Inflammatory macrophage (primary cell): ENCODE data around the gene TAS1R3.
"Not testable (repeated sequence)": the region's sequence is repeated elsewhere in the genome, so short reads cannot be mapped to it uniquely, and the experiment has no call there.

Experiments
- DNase-seq, 2 donors: peaks; one replicate each; pipeline ENCODE4 v3.0.0-alpha.2; 2020 to 2022

TAS1R3 gene

DNA sequence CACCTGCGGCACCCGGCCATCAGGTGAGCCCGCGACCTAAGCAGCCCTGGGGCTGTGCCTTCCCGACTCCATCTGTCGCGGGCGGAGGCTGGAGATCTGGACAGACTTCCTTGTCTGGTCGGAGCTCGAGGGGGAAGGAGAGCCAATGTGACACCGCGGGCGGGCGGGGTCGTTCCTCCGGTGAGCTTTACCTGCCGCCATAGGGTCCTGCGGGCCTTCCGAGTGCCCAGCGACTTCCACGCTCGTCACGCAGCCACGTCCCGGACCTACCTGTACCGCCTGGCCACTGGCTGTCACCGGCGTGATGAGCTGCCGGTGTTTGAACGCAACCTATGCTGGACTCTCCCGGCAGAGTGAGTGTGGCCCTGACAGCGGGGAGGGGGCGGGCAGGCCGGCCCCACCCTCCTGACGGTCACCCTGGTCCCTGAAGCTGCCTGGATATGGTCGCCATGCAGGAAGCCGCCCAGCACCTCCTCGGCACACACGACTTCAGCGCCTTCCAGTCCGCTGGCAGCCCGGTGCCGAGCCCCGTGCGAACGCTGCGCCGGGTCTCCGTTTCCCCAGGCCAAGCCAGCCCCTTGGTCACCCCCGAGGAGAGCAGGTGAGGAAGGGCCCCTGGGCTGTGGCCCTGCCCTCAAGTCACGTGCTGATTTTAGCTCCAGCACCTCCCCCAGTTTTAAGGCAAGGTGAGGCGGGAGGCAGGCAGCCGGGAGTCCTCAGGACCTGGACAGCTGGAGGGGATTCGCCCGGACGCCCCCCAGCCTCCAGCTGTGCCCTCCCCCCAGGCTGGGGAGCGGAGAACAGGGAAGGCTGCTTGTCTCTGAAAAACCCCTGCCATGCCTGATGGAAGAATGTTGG is 21.6 kb upstream of the TAS1R3 start:
- peak in 1 of 2 donors; percentile 19 for DNase-seq

- DNase-seq = no peak
These were observed 21.0 kb upstream of the TAS1R3 start for GRCh38 chr1:1310109-1310385.

GRCh38 chr1:1310476-1311053 is 20.5 kb upstream of the TAS1R3 start:
- DNase-seq = no peak

DNA sequence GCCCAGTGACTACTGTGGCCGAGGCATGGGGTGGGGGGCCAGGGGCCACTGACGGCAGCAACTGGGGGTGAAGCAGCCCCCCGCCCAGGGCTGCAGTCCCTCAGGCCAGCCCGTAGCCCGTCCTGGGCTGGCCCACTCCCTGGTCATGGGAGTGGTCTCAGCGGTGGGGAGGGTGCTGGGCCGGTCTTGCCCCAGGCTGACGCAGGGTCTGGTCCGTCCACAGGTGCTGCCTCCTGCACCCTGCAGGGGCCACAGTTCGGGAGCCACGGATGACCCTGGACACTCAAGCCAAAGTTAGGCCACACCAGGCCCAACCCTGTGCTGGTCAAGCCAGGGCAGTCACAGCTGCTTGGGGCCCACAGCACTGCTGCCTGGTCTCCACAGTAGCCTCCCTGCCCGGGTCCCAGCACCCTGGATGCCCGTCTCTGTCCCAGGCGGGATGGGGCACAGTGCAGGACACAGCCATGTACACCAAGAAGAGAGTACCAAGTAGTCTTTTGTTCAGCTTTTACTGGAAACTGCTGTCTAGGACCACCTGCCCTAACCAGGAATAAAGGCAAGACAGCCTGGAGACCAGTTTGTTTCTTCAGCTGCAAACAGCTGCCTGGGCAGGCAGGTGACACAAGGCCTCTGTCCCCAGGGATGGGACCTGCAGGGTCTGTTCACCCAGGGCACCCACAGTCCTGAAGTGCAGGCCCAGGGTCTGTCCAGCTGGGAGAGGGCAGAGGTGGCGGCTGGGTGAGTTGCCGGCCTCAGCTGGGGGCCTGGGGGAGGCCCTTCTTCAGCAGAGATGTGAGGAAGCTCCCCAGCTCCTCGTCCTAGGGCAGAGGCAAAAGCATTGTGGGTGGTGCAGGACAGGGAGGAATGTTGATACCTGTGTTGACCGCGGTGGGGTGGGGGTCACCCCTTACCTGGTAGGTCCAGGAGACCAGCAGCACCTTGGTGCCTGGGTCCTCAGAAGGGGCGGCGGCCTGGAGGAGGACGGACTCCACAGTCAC is 19.7 kb upstream of the TAS1R3 start:
- no peak for DNase-seq

- no peak for DNase-seq
These were observed 18.4 kb upstream of the TAS1R3 start for GRCh38 chr1:1312450-1313314.

DNA sequence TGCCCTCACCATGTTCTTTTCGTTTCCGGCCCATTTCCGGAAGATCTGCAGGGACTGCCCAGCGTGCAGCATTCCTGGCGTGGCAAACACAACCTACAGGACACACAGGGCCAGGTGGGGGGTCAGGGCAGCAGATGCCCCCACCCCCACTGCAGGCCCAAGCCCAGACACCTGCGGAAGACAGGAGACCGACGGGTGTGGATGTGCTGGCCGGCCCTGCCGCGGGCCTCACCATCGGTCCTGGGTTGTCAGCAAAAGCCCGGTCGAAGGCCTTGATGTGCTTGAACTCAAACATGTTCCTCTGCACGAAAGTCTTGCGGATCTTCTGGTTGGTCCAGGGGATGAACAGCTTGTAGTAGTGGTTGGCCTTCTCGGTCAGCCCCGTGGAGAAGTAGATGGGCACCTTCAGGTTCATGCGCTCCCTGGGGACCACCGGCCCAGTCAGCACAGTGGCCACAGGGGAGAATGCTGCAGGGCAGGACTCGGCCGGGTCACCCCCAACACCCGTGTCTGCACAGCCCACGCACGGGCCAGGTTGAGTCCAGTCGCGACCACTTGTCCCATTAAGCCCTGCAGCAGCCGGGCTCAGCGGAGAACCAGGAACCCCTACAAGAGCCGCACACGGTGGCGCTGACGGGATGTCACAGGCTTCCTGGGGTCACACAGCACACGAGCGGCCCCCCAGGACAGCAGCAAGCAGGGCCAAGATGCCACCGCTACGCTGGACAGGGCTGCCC is 17.4 kb upstream of the TAS1R3 start:
- no peak for DNase-seq

DNA sequence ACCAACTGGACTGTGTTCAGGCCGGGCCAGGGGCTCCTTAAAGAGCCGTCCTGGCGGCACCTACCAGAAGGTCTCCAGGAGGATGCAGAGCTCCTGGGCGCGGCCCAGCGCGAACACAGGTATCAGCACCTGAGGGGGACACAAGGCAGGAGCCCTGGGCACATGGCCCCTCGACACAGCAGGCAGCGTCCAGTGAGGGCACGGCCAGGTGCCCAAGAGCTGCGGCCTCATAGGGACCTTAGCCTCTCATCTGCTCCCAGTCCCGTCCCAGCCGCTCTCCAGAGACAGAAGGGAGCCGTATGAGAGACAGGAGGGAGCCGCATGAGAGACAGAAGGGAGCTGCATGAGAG is 16.9 kb upstream of the TAS1R3 start:
- no peak for DNase-seq

DNA sequence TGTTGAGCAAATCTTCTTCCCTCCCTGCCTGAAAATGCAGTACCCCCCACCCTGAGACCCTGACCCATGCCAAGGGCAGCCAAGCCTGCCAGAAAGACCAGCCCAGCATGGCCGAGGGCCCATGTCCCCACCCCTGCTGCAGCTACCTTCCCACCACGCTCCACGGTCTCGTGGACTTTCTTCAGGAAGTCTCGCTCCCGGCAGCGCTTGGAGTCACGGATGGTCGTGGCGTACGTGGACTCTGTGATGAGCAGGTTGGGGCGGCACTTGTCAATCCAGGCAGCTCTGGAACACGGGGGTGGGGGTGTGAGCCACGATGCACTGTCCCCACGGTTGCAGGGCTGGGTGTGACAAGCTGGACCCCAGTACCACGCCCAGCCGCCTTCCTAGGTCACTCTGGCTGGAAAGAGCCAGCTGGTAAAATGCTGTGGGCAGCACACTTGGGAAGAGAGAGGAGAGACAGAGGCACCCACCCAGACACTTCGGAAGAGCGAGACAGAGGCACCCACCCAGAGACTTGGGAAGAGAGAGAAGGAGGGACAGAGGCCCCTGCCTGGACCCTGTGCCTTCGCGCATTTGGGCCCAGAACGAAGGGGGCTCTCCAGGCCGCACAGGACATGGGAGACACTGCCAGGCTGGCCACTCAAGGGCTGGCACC is 16.3 kb upstream of the TAS1R3 start:
- no peak for DNase-seq

DNA sequence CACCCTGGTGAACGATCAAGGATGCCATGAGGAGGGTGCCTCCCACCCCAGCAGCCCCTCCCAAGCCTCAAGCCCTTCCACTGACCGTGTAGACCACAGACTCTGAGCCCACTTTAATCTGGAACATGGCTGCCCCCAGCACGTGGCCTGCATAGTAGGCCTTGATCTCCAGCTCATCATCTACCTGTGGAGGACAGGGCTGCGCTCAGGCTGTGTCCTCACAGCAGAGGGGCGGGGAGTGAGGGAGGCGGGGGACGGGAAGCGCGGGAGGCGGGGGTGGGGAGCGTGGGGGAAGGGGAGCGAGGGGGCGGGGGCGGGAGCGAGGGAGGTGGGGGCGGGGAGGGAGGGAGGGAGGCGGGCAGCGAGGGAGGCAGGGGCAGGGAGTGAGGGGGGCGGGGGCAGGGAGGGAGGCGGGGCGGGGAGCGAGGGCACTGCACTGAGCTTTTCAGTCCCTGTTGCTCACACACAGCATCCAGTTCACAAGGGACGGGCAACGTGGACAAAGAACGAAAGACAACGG is 15.6 kb upstream of the TAS1R3 start:
- no peak for DNase-seq

DNA sequence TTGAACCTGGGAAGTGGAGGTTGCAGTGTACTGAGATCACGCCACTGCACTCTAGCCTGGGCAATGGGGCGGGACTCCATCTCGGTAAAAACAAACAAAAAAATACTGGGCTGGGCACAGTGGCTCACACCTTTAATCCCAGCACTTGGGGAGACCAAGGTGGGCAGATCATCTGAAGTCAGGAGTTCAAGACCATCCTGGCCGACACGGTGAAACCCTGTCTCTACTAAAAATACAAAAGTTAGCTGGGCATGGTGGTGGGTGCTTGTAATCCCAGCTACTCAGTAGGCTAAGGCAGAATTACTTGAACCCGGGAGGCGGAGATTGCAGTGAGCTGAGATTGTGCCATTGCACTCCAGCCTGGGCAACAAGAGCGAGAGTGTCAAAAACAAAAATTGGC is 14.9 kb upstream of the TAS1R3 start:
- not testable (repeated sequence) for DNase-seq

- no peak for DNase-seq
These were observed 13.7 kb upstream of the TAS1R3 start for GRCh38 chr1:1317420-1317819.

DNA sequence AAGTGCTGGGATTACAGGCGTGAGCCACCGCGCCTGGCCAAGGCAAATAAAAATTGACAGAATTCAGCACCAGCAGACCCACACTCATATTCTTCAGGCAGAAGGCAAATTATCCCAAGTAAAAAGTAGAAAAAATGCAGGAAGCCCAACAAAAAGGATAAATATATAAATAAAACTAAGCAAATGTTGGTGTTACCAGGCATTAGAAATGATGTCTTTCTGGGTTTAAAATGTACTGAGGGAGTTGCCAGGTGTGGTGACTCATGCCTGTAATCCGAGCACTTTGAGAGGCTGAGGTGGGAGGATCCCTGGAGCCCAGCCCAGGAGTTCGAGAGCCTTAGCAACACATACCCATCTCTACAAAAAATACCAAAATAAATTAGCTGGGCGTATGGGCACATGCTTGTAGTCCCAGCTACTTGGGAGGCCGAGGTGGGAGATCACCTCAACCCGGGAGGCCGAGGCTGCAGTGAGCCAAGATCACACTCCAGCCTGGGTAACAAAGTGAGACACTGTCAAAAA is 12.9 kb upstream of the TAS1R3 start:
- no peak for DNase-seq

DNA sequence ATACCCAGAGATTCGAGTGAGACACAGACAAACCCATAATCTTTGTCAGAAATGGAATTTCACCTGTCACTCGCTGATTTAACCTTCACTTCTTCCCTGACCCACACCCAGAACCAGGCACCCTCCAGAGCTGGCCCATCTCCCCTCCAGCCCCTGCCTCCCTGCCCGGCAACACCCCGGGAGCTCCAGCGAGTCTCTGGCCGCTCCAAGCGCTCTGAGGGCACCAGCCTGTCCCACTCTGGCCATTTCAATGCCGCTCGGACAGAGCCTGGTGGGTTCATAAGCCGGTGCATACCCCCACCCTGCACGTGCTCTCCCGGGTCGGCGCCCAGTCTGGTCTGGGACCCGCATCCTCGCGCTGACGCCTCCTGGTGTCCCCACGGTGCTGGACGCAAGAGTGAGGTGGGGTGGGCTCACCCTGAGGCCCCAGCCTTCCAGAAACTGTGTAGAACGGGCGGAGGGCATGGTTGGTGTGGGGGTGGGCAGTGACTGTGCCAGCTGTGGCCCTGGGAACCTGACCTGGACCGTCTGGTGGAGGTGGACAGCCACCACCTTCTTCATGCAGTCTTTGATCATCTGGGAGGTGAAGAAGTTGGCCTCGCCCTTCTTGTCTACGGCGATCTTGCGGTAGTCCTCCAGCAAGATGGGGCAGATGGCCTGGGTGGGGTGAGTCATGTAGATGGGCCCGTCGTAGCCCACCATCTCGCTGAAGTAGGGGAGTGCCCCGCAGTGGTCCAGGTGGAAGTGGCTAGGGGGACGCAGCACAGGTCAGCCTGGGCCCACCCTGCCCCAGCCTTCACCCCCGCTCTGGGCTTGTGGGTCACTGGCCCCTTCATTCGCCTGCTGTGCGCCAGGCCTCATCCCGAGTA is 12.1 kb upstream of the TAS1R3 start:
- no peak for DNase-seq

DNA sequence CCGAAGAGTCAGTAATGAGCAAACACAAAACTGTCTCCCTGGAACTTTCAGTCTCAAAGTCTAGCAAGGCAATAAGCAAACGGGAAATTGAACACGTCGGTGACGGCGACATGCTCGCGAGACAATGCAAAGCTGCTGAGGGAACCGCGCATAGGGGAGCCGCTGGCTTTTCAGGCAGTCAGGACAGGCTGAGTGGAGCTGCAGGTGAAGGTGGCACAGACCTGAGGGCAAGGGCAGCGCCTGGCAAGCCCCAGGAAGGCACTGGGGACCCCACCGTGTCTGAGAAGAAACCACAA is 11.5 kb upstream of the TAS1R3 start:
- no peak for DNase-seq

DNA sequence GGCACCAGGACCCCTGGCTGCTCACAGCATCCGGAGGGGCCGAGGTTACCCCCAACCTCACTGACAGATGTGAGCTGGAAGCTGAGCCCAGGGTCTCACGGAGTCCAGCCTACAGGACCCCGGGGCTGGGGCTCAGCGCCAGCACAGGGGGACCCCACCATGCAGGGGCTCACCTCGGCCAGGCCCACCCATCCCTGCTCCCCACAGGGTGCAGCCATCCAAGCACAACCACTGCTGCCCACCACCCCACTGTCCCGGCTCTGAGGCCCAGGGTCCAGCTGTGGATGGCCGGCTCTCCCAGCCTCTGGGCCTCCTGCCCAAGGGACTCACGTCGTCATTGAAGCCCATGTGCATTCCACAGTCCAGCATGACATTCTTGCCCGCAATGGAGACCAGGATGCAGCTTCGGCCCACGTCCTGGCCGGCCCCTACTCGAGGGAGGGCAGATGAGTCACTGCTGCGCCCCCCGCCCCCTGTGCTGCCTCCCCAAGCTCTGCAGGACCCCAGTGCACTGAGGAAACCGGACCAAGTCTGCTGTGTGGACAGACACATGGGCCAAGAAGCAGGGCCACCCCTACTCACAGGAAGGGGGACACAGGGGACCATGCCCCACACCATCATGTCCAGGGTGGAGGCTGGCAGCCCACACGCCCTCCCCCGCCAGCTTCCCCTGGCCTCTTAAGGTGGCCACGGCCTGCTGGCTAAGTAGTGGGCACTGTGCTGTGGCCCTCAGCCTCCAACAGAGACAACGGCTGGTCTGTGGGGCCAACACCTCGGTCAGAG is 10.2 kb upstream of the TAS1R3 start:
- no peak for DNase-seq

DNA sequence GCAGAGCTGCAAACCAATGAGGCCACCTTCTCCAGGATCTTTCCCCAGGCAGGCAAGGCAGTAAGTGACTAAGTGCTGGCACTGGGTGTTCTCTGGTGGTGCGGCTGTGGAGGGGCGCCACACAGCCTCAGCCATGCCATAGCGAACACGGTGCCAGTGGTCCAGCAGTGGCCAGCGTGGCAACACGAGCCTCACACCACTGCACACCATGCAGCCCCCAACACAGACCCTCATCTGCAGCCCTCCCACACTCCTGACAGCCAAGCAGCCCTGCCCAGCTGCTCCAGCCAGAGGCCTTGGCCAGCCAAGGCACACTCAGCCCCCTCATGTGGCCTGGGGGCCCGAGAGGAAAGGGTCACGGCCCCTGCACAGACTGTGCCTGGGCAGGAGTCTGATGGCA is 9.6 kb upstream of the TAS1R3 start:
- no peak for DNase-seq

- no peak for DNase-seq
These were observed 8.7 kb upstream of the TAS1R3 start for GRCh38 chr1:1322418-1322817.

DNA sequence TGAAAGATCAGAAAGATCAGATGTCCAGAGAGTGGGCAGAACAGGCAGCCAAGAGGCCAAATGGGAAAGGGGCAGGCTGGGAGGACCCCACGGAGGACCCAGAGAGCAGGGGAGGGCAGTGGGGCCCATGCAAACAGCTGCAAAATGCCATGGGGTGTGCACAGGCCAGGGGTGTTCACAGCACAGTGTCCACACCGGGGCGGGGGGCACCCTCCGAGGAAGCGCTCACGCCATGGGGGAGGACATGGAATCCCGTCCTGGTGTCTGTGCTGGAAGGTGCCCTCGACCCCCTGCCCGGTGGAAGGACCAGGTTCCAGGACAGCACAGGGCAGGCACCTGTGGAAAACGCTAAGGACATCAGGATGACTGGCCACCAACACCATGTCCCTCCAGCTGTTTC is 8.1 kb upstream of the TAS1R3 start:
- no peak for DNase-seq

- no peak for DNase-seq
These were observed 7.0 kb upstream of the TAS1R3 start for GRCh38 chr1:1324084-1324523.
